ENCODE data around the gene CCL5.

CCL5 gene

DNA sequence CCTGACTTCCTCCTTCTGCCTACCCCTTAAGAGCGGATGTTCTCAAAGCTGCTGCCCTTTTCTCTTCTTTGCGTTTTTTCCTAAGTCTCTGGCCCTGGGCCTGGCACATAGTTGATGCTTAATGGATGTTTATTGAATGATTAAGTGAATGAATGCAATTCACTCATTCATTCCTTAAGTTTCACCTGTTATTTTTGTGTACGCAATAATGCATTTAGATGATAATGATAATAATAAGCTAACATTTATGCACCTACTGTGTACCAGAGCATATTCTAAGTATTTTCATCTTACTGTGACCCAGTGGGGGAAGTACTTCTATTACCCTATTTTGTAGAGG is 4.4 kb downstream of the CCL5 start:
- no peak overlapping the region for H3K27ac ChIP-seq (replicated peaks)
- no peaks in the 10 kb centered on the region for H3K27me3 ChIP-seq (ENCODE audit: insufficient read depth, poor library complexity, severe bottlenecking)
- no peak for DNase-seq (ENCODE audit: low read depth in 1 of 2, low spot score in 1 of 2)
- no peak for TF ChIP-seq POLR2AphosphoS5 (IDR thresholded peaks at IDR 0.05; ENCODE audit: low read depth)
- TF ChIP-seq, protein P1, sequence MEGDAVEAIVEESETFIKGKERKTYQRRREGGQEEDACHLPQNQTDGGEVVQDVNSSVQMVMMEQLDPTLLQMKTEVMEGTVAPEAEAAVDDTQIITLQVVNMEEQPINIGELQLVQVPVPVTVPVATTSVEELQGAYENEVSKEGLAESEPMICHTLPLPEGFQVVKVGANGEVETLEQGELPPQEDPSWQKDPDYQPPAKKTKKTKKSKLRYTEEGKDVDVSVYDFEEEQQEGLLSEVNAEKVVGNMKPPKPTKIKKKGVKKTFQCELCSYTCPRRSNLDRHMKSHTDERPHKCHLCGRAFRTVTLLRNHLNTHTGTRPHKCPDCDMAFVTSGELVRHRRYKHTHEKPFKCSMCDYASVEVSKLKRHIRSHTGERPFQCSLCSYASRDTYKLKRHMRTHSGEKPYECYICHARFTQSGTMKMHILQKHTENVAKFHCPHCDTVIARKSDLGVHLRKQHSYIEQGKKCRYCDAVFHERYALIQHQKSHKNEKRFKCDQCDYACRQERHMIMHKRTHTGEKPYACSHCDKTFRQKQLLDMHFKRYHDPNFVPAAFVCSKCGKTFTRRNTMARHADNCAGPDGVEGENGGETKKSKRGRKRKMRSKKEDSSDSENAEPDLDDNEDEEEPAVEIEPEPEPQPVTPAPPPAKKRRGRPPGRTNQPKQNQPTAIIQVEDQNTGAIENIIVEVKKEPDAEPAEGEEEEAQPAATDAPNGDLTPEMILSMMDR (IDR thresholded peaks at IDR 0.05; ENCODE audit: insufficient read depth, low read length) = no peak
- TF ChIP-seq SPI1 (IDR thresholded peaks at IDR 0.05; ENCODE audit: borderline replicate concordance, low read depth) = no peak
- TF ChIP-seq, protein P2, sequence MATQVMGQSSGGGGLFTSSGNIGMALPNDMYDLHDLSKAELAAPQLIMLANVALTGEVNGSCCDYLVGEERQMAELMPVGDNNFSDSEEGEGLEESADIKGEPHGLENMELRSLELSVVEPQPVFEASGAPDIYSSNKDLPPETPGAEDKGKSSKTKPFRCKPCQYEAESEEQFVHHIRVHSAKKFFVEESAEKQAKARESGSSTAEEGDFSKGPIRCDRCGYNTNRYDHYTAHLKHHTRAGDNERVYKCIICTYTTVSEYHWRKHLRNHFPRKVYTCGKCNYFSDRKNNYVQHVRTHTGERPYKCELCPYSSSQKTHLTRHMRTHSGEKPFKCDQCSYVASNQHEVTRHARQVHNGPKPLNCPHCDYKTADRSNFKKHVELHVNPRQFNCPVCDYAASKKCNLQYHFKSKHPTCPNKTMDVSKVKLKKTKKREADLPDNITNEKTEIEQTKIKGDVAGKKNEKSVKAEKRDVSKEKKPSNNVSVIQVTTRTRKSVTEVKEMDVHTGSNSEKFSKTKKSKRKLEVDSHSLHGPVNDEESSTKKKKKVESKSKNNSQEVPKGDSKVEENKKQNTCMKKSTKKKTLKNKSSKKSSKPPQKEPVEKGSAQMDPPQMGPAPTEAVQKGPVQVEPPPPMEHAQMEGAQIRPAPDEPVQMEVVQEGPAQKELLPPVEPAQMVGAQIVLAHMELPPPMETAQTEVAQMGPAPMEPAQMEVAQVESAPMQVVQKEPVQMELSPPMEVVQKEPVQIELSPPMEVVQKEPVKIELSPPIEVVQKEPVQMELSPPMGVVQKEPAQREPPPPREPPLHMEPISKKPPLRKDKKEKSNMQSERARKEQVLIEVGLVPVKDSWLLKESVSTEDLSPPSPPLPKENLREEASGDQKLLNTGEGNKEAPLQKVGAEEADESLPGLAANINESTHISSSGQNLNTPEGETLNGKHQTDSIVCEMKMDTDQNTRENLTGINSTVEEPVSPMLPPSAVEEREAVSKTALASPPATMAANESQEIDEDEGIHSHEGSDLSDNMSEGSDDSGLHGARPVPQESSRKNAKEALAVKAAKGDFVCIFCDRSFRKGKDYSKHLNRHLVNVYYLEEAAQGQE (IDR thresholded peaks at IDR 0.05; ENCODE audit: insufficient replicate concordance, low read depth) = no peak
- H3K4me3 ChIP-seq (replicated peaks; ENCODE audit: insufficient read depth, low read length) = no peak overlapping the region

DNA sequence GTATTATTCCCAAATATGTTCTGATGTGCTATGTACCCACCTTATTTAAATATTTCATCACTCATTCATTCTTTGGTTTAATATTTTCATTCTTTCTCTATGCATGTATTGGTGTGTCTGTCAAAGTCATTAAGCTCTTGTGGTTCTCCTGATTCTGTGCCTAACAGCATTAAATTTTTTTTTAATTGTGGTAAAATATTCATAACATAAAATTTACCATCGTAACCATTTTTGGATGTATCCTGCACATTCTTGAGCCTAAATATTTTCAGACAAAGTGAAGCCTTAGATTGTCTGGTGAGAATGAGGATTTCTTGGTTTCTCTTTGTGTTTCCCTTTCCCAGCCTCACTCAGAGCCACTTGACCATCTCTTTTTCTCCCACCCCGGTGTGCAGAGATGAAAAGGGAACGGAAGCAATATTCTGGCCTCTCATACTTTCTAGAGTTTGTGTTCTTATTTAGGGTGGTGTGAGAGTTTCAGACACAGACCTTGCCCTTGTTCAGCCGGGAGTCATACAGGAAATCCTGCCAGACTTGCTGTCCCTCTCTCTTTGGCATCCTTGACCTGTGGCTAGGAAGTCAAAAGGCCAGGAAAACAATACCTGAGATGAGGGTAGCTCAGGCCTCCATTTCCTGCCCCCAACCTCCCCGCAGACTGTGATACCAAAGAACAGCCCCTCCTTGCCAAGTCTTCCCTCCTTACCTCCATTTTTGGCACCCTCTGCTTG is 4.9 kb downstream of the CCL5 start:
- no peak for DNase-seq (ENCODE audit: low read depth in 1 of 2, low spot score in 1 of 2)
- Histone ChIP-seq H3K27me3 (ENCODE audit: insufficient read depth, poor library complexity, severe bottlenecking) (no peaks in the 10 kb centered on the region), H3K27ac (replicated peaks) (no peak overlapping the region), H3K4me3 (replicated peaks; ENCODE audit: insufficient read depth, low read length) (no peak overlapping the region)
- TF ChIP-seq, protein P2 (IDR thresholded peaks at IDR 0.05; ENCODE audit: insufficient replicate concordance, low read depth) = no peak
- TF ChIP-seq GABPA (IDR thresholded peaks at IDR 0.05; ENCODE audit: low read depth) = no peak
- no peak for TF ChIP-seq SPI1 (IDR thresholded peaks at IDR 0.05; ENCODE audit: borderline replicate concordance, low read depth)
- no peak for TF ChIP-seq POLR2AphosphoS5 (IDR thresholded peaks at IDR 0.05; ENCODE audit: low read depth)
- TF ChIP-seq, protein P1 (IDR thresholded peaks at IDR 0.05; ENCODE audit: insufficient read depth, low read length) = no peak

DNA sequence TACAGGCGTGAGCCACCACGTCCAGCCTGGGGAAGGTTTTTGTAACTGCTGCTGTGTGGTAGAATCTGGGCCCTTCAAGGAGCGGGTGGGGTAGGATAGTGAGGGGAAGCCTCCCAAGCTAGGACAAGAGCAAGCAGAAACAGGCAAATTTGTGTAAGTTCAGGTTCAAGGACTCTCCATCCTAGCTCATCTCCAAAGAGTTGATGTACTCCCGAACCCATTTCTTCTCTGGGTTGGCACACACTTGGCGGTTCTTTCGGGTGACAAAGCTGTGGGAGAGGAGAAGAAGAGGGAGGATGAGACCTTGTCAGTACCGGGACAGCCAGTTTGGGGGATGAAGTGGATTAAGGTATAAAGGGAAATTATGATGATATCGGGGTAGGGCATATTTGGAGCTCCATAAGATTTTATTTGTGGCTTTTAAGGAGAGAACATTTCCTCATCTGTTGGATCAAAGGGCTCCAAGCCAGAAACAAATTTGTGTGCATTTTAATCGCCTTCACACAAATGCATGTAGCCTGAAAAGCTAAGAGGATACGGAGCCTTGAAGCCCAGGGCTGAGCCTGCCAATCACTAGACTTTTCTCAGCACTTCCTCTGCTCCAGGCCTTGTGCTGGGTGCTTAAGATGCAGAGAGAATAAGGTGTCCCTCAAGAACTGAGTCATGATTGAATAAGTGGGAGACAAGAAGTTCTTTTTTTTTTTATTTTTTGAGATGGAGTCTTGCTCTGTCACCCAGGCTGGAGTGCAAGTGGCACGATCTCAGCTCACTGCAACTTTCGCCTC is 7.8 kb downstream of the CCL5 start:
- Histone ChIP-seq H3K27ac (replicated peaks) (no peak overlapping the region), H3K4me3 (replicated peaks; ENCODE audit: insufficient read depth, low read length) (no peak overlapping the region), H3K27me3 (ENCODE audit: insufficient read depth, poor library complexity, severe bottlenecking) (no peaks in the 10 kb centered on the region)
- TF ChIP-seq GABPA (IDR thresholded peaks at IDR 0.05; ENCODE audit: low read depth) = no peak
- TF ChIP-seq, protein P1 (IDR thresholded peaks at IDR 0.05; ENCODE audit: insufficient read depth, low read length) = no peak
- TF ChIP-seq SPI1 (IDR thresholded peaks at IDR 0.05; ENCODE audit: borderline replicate concordance, low read depth) = no peak
- TF ChIP-seq POLR2AphosphoS5 (IDR thresholded peaks at IDR 0.05; ENCODE audit: low read depth) = no peak
- TF ChIP-seq, protein P2 (IDR thresholded peaks at IDR 0.05; ENCODE audit: insufficient replicate concordance, low read depth) = no peak
- no peak for DNase-seq (ENCODE audit: low read depth in 1 of 2, low spot score in 1 of 2)
